ENCODE measurements around the gene ERAP2.

The ERAP2 gene

DNA sequence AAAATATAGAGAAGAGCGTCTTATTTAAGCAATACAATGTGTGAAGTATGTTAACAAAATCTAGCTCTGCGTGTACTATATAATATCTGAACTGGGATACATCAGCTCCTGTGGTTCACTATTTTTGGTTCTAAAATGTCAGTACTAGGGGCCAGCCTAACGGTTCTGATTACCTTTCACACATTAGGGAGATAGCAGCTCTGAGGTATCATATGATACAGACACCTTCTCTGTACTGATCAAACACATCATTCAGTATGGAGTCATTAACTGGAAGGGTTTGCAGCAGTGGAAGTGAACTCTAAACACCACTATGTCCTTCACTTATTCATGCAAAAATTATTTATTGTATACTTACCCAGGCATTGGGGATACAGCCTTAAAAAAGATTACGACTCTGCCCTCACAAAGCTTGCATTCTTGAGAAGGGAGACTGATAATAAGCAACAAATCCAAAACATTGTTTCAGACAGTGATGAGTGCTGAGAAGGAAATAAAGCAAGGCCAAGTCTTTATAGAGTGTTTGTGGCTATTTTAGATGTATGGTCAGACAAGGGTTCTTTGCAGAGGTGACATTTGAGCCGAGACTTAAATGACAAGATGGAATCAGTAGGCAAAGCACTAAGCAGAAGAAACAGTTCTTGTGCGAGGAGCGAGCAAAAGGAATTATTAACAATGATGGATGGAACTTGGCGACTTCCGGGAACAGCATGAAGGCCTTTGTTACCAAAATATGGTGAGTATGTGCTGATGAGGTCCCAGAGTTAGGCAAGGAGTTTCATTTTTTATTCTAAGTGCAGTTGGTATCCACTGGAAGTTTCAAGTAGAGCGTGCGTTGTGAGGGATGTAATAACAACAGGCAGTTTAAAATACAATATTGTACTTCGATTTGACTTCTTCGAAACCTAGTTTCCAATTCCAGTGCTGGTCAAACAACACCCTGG, 57.7 kb downstream of the ERAP2 start:
- peak; percentile 68 for DNase-seq (ENCODE audit: low spot score)

DNA sequence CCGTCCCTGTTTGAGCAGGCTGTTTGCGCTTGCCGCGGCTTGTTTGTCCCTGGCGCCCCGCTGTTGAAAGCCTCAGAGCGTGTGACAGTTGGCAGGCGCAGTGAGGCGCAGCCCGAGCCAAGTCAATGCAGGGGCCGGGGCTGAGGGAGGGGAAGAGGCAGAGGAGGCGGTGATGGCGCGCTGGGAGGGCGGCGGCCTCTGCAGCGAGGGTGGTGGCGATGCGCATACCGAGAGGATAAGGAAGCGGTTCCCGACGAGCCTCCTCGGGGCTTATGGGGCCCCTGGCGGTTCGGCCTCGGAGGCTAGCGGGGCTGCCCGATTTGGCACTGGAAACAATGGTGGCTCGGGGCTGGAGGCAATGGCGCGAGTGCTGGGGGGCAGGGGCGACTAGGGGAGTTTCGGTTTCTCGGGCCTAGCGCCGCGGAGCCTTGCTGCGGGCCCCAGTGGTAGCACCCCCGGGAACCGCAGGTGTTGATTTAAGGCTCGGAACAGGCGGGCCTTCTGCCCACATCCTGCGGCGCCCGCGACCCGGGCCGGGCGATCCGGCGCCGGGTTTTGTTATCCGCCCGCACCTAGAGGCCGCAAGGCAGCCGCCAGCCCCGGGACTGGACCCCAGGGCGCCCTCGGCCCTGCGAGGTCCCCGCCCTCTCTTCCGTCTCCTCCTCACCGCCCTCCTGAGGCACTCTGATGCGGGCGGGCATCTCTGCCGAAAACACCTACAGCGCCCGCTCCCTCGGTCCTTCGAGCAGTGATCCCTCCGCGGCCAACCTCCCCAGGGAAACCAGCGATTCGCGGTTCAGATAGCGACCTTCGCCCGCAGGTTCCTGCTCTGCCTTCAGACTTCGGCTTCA, 58.6 kb downstream of the ERAP2 start:
- peak; percentile 96 for DNase-seq (ENCODE audit: low spot score)

DNA sequence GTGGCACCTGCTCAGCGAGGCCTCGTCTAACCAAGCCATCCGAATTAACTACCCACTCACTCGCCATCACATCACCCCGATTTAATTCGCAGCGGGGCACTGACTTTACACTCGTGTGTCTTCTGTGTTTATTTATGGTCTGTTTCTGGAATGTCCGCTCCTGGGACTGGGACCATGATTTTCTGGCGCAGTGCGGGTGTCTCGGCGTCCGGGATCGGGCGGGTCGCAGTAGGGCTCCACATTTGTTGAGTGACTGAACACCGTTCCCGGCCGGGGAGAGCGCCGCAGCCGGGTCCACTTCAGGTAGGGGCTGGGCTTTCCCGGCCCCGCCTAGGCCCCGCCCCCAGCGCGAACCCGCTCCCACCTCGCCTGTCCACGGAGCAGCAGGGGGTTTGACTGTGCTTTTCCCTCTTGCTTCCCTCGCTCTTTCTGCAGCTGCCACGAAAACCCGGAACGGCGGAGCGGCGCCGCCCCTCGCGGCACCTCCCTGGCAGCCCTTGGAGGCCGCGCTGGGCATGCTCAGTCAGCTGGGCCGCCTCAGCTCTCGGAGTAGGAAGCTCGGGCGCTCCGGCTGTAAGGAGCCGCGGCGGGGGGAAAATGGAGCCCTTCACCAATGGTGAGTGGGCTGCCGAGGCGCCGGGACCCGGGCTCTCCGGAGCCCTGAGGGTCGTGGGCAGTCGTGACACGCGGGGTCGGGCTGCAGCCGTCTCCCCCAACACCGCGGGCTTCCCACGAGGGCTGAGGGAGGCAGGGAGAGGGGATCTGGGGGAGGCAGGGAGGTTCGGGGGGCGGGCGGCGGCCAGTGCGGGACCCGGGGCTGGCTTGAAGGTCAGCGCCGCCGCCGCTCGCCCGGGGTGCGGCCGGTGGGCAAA, 59.5 kb downstream of the ERAP2 start, which contains the start of gene LNPEP:
TSS of gene LNPEP (plus strand) at position 522 of the 872 bp plus-strand sequence. CDS start at position 598, 76 bp downstream.
- DNase-seq (ENCODE audit: low spot score): peak; percentile 98

DNA sequence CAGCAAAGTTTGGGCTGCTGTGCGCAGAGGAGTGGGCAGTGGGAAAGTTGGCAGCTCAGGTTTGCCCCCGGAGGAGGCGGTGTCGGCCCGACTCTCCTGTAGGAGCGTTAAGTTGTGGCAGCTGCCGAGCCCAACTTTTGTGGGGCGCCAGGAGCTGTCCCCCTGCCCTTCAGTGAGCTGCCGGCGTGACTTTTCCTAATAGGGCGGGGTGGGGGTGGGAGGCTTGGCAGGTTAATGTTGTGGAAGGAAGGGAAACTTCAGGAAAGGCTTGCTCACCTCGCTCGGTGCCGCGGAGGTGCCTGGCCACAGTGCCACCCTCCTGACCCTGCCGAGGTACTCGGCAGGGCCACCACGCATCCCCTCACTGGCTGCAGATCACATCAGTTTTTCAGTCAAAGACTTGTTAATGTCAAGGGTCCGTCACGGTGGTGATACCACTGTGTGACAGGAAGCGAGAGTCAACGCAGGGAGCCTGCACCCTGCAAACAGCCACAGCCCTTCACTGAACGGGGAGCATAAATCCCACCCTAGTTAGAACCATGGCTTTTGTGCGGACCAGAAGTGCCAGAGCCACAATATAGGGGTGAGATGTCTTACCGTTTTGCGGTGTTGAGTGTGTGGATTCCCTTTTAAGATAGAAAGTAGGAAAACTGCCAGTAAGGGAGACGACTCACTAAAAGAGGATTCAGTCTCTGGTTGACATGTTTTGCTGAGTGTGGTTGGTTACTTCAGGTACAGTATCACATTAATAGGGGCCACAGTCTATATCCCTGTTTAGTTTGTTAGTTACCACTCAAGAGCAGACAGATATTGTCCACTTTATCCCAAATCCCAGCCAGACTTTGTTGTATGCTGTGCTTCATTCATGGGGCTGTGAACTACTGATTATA, 60.4 kb downstream of the ERAP2 start:
- peak; percentile 61 for DNase-seq (ENCODE audit: low spot score)

DNA sequence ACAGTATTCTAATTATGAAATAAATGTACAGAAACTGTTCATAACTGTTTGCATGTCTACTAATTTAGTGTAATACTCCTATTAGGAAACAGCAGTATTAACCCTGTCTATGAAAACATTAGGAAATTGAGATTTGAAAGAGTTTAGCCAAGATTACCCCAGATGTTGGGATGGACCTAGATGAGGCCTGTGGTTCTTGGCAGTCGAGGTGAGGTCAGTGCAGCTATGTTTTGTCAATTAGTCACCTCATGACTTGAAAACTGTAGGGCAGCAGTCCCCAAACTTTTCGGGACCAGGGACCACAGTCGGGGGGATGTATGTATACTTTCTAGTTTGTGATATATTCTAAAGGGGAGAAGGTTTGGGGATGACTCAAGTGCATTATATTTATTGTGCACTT, 64.3 kb downstream of the ERAP2 start:
- no peak for DNase-seq (ENCODE audit: low spot score)

DNA sequence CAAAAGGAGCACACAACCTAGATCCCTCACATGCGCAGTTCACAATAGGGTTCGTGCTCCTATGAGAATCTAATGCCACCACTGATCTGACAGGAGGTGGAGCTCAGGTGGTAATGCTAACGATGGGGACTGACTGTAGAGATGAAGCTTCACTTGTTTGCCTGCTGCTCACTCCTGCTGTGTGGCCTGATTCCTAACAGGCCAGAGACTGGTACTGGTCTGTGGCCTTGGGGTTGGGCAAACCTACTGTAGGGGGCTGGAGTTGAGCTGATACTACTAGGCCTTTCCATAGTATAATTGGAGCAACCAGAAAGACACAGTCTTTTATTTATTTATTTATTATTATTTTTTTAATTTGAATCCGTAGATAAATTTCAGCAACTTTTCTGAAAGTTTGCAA, 64.8 kb downstream of the ERAP2 start:
- DNase-seq (ENCODE audit: low spot score): no peak

DNA sequence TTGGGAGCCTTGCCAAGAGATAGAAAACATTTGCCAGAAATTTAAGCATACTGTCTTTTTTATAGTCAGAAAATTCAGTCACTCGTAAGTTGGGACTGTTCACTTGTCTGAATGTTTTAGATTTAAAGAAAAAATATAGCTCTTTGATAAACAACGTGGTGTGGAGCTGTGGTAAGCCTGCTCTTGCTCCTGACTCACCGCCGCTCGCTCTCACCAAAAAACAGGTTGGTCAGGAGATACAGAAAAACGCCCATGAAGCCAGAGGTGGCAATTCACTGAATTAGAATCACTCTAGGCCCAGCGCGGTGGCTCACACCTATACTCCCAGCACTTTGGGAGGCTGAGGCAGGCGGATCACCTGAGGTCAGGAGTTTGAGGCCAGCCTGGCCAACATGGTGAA, 65.8 kb downstream of the ERAP2 start:
- DNase-seq (ENCODE audit: low spot score): no peak

DNA sequence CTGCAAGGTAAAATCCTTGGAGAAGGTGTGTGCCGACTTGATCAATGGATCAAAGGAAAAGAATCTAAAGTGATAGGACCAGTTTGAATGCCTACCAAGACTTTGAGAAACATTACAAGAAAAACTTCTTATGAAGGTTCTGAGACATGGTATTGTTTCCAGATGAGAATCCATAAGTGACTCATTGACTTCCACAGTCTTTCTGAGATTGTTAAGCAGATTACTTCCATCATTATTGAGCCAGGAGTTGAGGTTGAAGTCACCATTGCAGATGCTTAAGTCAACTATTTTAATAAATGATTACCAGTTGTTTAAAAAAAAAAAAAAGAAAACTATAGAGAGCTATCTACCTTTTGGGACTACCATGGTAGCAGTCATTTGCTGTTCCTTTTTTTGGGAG, 66.6 kb downstream of the ERAP2 start:
- DNase-seq (ENCODE audit: low spot score): no peak

DNA sequence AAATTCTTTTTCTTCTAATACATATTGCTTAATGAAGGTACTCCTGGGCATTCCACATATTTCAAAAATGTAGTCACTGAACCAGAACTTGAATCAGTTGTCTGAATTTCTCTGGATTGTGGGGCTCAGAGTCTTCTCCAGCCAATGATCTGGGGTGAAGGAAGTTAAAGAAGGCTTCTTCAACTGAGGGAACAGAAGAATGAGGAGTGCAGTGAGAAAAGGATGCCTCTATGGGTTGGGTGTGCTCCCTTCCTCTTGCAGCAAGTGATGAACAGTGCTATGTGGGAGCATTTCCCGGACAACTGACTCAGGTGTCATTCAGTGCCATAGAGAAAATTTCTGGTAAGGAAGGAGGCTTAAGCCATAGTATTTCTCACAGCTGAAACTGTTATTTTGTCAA, 67.5 kb downstream of the ERAP2 start:
- DNase-seq (ENCODE audit: low spot score): no peak

DNA sequence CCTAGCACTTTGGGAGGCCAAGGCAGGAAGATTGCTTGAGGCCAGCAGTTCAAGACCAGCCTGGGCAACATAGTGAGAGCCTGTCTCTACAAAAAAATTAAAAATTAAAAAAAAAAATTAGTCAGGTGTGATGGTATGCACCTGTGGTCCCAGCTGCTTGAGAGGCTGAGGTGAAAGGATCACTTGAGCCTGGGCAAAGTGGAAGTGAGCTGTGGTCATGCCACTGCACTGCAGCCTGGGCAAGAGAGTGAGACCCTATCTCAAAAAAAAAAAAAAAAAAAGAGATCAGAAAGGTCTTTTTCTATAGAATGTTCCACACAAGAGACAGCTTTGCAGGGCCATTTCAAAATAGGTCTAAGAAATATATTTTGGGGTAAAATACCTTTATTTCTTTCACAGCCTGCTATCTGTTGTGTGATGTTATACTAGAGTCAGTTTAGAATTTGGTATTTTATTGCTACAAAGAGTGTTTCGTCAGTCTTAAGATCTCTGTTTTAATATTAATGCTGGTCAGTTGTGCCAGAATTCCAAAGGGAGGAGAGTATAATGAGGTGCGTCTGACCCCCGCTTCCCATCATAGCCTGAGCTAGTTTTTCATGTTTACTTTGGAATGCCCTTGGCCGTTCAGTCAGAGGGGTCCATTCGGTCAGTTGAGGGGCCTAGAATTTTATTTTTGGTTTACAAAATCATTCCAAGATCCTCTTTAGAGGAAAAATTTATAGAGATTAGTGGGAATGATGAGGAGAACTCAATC, 69.0 kb downstream of the ERAP2 start:
- DNase-seq (ENCODE audit: low spot score): no peak

DNA sequence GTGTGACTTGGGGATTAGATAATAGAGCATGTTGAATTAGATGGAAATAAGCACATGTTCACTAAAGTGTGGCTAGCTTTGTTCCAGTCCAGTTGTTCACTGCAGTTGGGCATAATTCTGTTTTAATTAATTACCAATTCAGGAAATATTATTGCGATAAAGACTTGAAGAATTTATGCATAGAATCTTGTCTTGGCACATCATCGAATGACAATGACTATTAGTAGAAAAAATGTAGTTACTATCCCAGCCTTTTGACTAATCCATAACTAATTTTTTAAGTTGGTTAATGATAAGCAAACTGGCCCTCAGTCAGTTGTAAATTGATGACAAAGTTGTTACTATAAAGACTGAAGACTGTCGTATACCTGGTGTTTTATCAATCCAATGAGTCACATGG, 70.1 kb downstream of the ERAP2 start:
- no peak for DNase-seq (ENCODE audit: low spot score)

DNA sequence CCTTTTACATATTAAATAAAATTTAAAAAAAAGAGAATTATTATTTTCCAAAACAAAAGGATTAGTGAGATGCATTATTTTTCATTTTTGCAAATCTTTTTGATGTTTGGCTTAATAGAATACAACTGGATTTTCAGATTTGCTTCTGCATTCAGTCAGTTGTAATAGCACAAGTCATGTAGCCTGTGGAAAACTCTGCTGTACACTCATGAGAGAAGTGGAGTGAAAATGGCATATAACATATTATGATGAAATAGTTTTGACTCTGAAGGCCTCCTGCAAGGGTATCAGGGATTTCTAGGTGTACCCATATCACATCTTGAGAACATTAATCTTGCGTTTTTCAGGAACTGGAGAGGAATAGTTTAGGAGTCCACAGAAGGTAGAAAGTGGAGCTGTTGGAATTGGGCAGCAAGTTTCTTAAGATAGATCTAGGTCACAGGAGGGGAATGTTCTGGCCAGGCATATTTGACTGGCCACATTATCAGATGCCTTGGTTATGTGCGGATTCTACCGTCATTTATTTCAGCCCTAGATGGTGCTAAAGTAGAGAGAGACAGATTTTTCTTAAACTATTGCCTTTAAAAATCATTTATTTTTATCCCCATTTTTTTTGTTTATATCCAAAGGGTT, 75.9 kb downstream of the ERAP2 start:
- no peak for DNase-seq (ENCODE audit: low spot score)

DNA sequence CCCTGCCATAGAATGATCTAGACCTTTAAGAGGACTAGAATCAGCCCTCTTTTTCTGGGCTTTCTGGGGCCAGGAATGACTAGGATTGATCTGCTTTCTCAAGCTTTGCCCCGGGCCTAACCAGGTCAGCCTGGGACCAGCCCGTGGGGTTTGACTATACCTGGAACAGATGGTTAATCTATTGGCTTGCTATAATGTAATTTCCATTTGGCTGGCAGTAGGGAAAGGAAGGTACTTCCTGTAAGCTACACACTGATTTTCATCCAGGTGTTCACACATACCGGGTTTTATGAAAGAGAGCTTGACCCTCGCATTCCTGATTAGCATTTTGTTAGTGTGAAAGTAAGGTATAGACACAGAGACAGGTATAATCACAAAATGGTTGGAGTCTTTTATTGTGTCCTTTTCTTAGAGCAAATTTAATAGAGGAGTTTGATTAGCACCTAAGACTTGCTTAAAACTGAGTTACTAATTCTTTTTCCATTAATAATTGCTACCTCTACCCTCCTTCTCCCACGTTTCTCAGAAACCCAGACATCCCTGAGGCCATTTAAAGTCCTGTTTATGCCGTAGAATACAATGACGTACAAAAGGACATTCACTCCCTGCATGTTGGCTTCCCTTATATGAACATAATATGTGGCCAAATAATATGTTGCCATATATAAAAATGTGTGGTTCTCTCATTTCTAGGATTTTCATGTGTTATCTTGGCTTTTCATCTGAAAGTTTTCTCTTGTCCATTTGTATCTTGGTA, 76.9 kb downstream of the ERAP2 start:
- DNase-seq (ENCODE audit: low spot score): no peak

DNA sequence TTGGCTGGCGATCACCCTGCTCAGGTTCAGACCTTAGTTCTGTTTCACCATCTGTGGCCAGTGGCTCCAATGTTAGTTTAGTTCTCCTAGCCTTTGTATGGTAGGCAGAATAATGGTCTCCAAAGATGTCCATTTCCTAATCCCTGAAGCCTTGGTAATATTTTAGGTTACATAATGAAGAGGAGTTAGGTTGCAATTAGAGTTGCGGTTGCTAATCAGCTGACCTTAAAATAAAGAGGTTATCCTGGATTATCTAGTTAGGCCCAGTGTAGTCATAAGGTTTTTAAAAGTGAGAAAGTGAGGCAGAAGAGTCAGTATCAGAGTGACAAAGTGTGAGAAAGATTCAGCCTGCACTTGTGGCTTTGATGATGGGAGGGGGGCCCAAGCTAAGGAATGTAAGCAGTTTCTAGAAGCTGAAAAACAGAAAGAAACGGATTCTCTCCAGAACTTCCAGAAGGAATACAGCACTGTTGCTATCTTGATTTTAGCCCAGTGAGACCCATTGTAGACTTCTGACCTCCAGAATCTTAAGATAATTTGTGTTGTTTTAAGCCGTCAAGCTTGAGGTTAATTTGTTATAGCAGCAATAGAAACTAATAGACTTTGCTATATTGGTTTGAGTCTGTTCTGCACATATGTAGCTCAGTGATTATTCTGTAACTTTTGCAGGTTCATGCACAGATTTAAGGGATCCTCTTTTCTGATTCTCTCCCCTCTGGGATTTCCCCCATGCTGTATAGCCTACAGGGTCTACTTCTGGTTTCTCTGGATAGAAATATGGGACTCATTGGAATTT, 81.2 kb downstream of the ERAP2 start:
- DNase-seq (ENCODE audit: low spot score): no peak

DNA sequence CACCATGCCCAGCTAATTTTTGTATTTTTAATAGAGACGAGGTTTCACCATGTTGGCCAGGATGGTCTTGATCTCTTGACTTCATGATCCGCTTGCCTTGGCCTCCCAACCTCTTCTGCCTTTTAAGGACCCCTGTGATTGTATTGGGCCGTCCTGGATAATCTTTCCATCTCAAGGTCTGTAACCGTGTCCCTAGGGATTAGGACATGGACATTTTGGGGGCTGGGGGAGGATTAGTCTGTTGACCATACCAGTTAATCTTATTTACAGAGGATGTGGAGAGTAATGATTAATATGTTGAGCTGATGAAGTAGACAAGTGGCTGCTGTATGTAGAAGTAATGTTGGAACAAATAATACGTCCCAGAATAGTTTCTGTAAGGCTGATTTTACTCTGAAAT, 82.7 kb downstream of the ERAP2 start:
- DNase-seq (ENCODE audit: low spot score): no peak

DNA sequence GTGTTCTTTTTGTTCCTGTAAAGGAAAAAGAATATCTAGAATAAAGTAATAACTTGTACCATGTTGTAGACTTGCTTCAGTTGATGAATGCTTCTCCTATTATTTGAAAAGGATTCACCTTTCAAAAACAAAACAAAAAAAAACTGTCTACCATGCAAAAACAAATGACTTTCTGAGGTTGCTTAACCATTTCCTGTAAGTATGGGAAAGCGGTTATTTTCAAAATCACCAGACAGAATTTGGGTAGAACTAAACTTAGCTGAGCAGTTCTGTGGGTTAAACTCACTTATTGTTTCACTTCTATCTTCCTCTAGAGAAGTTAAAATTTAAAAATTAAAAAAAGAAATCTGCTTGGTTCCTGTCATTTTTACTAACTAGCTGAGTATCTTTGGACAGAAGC, 84.8 kb downstream of the ERAP2 start:
- no peak for DNase-seq (ENCODE audit: low spot score)

DNA sequence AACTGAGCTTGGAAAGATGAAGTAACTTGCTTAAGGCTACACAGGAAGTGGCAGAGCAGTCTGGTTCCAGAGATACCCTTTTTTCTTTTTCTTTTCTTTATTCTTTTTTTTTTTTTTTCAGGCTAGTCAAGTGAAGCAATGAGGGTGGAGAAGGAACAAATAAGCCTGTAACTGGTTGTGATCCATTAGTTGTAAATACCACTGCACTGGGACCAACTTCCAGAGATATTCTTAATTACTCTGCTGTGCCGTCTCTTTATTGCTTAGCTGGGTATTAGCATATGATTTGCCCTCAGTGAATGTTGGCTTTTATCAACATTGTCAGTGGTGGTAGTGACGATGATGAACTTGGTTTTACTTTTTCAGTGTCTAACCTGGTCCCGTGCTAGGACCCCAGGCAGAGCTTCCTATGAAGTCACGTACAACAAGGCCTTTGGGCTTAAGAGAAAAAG, 86.3 kb downstream of the ERAP2 start:
- DNase-seq (ENCODE audit: low spot score): no peak

DNA sequence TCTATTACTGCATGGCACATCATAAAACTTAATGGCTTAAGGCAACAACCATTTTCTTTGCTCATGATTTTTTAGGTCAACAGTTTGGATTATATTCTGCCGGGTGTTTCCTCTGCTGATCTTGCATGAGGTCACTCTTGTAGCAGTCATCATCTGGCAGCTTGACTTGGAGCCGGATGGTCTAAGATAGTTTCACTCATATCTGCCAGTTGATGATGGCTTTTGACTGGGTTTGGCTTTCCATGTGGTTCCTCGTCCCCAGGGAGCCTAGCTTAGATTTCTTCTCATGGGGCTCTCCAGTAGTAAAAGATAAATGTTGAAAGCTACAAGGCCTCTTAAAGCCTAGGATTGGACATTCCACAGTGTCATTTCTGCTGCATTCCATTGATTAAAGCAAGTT, 87.0 kb downstream of the ERAP2 start:
- DNase-seq (ENCODE audit: low spot score): peak; percentile 64
